Fibroblast of gingiva (primary cell): ENCODE data around the gene HOMEZ.
"Not testable (repeated sequence)": the region's sequence is repeated elsewhere in the genome, so short reads cannot be mapped to it uniquely, and the experiment has no call there.

Experiments used
- DNase-seq: peaks from one replicate; pipeline ENCODE4 v3.0.0-alpha.2; 2011; ENCODE audit warnings: low read depth

HOMEZ gene

DNA sequence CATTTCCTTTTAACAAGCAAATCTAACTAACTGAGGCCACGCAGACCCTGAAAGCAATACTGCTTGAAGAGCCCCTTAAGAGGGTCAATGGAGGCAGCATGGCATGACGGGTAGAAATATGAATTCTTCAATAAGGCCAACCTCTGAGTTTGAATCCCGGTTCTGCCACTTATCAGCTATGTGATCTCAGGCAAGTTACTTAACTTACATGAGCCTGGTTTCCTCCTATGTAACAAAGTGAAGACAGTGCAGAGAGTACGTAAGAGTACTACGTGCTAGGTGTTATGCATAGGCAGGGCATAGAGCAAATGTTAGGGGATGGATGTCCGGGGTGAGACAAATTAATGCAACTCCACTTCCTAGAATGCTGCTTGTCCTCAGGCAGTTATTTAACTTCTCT, 4.7 kb downstream of the HOMEZ start:
- no peak for DNase-seq

GRCh38 chr14:23277928-23278327, 8.0 kb downstream of the HOMEZ start:
- DNase-seq: not testable (repeated sequence)

GRCh38 chr14:23277189-23277588, 8.7 kb downstream of the HOMEZ start:
- DNase-seq: no peak

GRCh38 chr14:23275412-23275811, 10.5 kb downstream of the HOMEZ start:
- no peak for DNase-seq

GRCh38 chr14:23269193-23269592, 16.7 kb downstream of the HOMEZ start:
- DNase-seq: no peak

- DNase-seq: not testable (repeated sequence)
These were observed 25.1 kb downstream of the HOMEZ start for GRCh38 chr14:23260849-23261248.

DNA sequence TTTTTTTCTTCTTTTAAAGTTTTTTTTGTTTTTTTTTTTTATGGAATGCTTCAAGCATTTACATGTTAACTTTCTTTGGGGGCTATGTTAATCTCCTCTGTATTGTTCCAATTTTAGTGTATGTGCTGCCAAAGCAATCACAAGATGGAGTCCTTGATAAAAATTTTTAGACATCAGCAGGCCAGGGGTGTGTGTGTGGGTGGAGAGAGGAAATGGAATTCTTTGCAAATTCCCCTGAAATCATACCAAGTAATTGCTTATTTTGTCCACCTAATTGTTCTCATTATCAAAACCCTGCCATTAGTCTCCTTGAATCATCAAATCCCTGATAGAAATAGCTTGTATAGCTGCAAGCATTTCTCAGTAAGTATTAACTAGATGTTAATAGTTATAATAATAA, 26.5 kb downstream of the HOMEZ start:
- no peak for DNase-seq

DNA sequence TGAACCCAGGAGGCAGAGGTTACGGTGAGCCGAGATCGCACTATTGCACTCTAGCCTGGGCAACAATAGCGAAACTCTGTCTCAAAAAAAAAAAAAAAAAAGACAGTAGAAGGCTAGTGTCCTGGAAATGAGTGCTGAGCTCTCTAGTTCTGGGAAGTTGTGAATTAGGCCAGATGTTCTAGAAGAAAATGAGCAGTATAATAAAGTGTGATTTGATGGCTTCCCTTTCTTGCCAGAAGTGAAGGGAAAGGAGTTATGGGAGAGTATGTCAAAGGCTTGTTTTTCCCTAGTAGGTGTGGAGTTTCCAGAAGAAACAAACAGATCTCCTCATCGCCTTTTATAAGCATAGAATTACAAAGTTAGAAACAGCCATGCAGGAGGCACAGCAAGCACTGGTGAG, 27.7 kb downstream of the HOMEZ start:
- DNase-seq: no peak

GRCh38 chr14:23252420-23253333, 33.3 kb downstream of the HOMEZ start:
- no peak for DNase-seq

- DNase-seq: no peak
These were observed 33.9 kb downstream of the HOMEZ start for GRCh38 chr14:23252006-23252405.

DNA sequence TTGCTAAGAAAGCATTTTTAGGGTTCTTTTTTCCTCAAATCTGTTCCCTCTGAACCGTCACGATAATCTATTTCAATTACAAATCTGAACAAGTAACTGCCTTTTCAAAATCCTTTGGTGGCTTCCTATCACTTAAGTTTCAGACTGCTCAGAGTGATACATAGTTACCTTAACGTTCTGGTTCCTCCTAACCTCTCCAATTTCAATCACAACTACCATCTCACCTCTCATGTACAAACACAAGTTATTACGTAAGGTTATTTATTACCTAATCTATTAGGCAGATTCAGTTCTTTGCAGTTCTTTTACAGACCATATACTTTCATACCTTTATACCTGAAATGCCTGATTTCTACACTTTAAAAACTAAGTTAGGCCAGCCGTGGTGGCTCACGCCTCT, 36.1 kb downstream of the HOMEZ start:
- no peak for DNase-seq

DNA sequence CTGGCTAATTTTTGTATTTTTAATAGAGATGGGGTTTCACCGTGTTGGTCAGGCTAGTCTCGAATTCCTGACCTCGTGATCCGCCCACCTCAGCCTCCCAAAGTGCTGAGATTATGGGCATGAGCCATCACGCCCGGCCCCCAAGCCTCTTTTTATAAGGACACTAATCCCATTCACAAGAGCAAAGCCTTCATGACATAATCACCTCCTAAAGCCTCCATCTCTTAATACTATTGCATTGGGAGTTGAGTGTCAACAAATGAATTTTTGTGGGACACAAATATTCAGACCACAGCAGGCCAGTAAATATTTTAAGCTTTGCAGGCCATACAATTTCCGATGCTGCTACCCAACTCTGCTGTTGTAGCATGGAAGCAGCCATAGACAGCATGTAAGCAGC, 37.3 kb downstream of the HOMEZ start:
- DNase-seq: no peak

DNA sequence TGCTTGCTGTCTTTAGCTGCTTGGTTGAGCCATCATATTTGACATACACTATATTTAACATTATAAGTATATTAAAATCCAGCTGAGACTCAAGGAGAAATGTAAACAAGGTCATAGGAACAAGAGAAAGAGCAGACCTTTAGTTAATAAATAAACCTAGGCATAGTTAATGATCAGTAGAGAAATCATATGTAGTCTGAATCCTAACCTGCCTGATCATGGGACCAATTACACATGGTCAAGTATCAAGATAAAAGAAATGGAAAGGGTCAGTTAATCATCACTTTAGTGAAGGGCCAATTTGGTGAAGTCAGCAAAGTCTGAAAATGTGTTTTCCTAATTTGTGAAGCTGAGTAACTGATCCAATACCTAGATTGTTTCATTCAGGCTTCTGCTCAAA, 40.6 kb downstream of the HOMEZ start:
- no peak for DNase-seq

DNA sequence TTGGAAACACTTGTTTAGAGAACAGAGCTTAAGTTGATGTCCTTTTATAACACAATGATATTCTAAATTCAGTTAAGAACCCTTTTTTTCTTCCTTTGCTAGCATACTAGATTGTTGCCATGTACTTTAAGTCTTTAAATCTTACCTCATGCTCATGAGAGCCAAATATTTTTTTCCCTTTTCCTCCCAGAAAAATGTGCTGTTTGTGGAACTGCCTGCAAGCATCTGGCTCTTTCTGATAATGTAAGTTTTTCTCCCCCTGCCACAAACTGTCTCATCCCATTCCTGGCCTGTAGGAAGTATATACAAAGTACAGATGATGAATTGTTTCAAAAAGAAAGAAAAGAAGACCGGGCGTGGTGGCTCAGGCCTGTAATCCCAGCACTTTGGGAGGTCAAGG, 42.9 kb downstream of the HOMEZ start:
- DNase-seq: no peak

GRCh38 chr14:23242076-23242475, 43.9 kb downstream of the HOMEZ start:
- no peak for DNase-seq

- not testable (repeated sequence) for DNase-seq
These were observed 44.7 kb downstream of the HOMEZ start for GRCh38 chr14:23241061-23241715.

- no peak for DNase-seq
These were observed 45.3 kb downstream of the HOMEZ start for GRCh38 chr14:23240661-23241060.

GRCh38 chr14:23237772-23238594, 47.9 kb downstream of the HOMEZ start, which contains the start of gene RNF212B:
Gene RNF212B (plus strand): TSS chr14:23237936. CDS start chr14:23240346, 2,410 bp downstream.
- peak; percentile 57 for DNase-seq

DNA sequence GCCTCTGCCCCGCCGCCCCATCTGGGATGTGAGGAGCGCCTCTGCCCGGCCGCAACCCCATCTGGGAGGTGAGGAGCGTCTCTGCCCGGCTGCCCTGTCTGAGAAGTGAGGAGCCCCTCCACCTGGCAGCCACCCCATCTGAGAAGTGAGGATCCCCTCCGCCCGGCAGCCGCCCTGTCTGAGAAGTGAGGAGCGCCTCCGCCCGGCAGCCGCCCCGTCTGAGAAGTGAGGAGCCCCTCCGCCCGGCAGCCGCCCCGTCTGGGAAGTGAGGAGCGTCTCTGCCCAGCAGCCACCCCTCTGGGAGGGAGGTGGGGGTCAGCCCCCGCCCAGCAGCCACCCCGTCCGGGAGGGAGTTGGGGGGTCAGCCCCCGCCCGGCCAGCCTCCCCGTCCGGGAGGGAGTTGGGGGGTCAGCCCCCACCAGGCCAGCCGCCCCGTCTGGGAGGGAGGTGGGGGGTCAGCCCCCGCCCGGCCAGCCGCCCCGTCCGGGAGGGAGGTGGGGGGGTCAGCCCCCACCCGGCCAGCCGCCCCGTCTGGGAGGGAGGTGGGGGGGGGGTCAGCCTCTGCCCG, 53.6 kb downstream of the HOMEZ start:
- DNase-seq: not testable (repeated sequence)

DNA sequence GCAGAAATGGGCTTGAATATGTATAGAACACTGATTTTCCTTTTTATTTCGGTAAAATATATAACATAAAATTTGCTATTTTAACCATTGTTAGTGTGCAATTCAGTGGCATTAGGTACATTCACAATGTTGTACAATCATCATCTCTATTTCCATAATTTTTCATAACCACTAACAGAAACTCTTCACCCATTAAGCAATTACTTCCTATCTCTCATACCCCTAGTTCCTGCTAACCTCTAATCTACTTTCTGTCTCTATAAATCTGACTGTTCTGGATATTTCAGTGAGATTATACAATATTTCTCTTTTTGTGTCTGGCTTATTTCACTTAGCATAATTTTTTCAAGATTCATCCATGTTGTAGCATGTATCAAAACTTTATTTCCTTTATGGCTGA, 57.1 kb downstream of the HOMEZ start:
- no peak for DNase-seq

DNA sequence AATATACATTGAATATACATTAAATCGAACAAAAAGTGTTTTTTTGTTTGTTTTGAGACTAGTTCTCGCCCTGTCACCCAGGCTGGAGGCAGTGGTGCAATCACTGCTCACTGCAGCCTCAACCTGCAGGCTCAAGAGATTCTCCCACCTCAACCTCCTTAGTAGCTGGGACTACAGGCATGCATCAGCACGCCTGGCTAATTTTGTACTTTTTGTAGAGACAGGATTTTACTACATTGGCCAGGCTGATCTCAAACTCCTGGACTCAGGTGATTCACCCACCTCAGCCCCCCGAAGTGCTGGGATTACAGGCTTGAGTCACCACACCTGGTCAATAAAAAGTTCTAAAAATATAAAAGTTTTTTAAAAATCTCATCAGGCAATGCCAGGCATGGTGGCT, 58.4 kb downstream of the HOMEZ start:
- DNase-seq: no peak

DNA sequence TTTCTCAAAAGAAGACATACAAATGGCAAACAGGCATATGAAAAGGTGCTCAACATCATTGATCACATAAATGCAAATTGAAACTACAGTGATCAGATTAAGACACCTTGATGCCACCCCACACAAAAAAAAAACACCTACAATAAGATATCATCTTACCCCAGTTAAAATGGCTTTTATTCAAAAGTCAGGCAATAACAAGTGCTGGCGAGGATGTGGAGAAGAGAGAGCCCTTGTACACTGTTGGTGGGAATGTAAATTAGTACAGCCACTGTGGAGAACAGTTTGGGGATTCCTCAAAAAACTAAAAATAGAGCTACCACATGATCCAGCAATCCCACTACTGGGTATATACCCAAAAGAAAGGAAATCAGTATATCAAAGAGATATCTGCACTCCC, 61.0 kb downstream of the HOMEZ start:
- DNase-seq: not testable (repeated sequence)
